Esophagus muscularis mucosa (tissue), 3 donors: ENCODE results near the gene DSP.

Source experiments
- CTCF ChIP-seq, 3 experiments: fragments of 200-600 bp in 2 of 3; fragments of 450-650 bp in 1 of 3; sonication (generic) in 2 of 3; IDR thresholded peaks; one replicate each; pipeline ENCODE4 v1.5.1; 2017 to 2019; ENCODE audit warnings: antibody characterized with exemption in 3 of 3, mild to moderate bottlenecking in 2 of 3, moderate library complexity in 1 of 3
- POLR2AphosphoS5 ChIP-seq, 2 donors: sonication (generic); formaldehyde crosslinking; IDR thresholded peaks; one replicate each; pipeline ENCODE4 v1.6.1; 2017; ENCODE audit warnings: antibody characterized with exemption in 2 of 2

DNA sequence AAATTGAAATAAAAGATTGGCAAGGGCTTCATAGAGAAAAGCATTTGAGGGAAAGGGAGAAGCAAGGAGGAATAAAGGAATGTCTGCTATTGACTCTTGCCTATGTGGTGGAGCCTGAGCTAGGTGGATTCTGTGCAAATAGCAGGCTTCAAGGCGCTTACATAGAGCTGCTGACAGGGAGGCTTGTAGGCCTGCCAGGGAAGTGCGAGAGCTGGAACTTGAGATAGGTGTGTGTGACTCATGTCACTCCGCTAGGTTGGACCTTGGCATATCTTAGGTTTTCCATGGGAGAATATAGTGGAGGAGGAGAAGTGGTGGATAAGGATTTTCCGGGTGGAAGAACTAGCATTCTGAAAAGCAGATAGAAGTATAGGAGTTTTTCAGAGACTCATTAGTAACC lies 62.5 kb downstream of the DSP start:
- TF ChIP-seq CTCF (IDR thresholded peaks at IDR 0.05) (no peak), POLR2AphosphoS5 (IDR thresholded peaks at IDR 0.05) (no peak)
